PC-9 (cell line): ENCODE measurements around the gene CEP135. TPM values are rescaled to one million over a fixed set of nuclear protein-coding genes. Genes with fewer than 3 reads are reported as not detected.

Source experiments
- BruUV-seq: library from RNA; stranded (reverse); fragments of 400-500 nt; replicated peaks from 2 replicates; lab custom pipeline; 2021; lab: Mats Ljungman, UMichigan
- CTCF ChIA-PET: fragments of 300-600 bp; sonication (Branson Sonifier 250); formaldehyde crosslinking; loops from one replicate; lab custom pipeline; 2022; ENCODE audit warnings: antibody characterized with exemption; lab: Charles Lee
- POLR2A ChIA-PET: fragments of 300-600 bp; sonication (Branson Sonifier 250); formaldehyde crosslinking; loops from one replicate; lab custom pipeline; 2022; ENCODE audit warnings: antibody characterized with exemption; ENCODE audit not compliant: unreplicated experiment; lab: Charles Lee
- DNase-seq, 2 experiments: peaks; one replicate each; pipeline versions ENCODE4 v3.0.0 to v3.0.0-alpha.2; 2015 to 2022; ENCODE audit warnings: mixed read lengths in 1 of 2
- H2AFZ ChIP-seq: fragments of 200-600 bp; sonication (generic); 2 replicates; pipeline ENCODE4 v1.8.1; 2017; ENCODE audit warnings: antibody characterized with exemption
- H3F3A ChIP-seq: fragments of 200-600 bp; sonication (generic); 2 replicates; pipeline ENCODE4 v1.8.1; 2017; ENCODE audit warnings: antibody characterized with exemption, mild to moderate bottlenecking, low read depth; ENCODE audit not compliant: insufficient read depth
- H3K27ac ChIP-seq: fragments of 200-600 bp; sonication (generic); 2 replicates; pipeline ENCODE4 v1.6.1; 2016; ENCODE audit warnings: mixed run types
- H3K27me3 ChIP-seq: fragments of 200-600 bp; sonication (generic); 2 replicates; pipeline ENCODE4 v1.6.1; 2016; ENCODE audit warnings: low read depth, mixed run types; ENCODE audit not compliant: insufficient read depth
- H3K36me3 ChIP-seq: fragments of 200-600 bp; sonication (generic); 2 replicates; pipeline ENCODE4 v1.6.1; 2016; ENCODE audit warnings: low read depth, mixed run types
- H3K4me1 ChIP-seq: fragments of 200-600 bp; sonication (generic); replicated peaks from 2 replicates; pipeline ENCODE4 v1.6.1; 2016; ENCODE audit warnings: mixed run types; ENCODE audit not compliant: insufficient read depth
- H3K4me2 ChIP-seq: fragments of 200-600 bp; sonication (generic); 2 replicates; pipeline ENCODE4 v1.6.1; 2017; ENCODE audit warnings: mixed run types
- H3K4me3 ChIP-seq: fragments of 200-600 bp; sonication (generic); 2 replicates; pipeline ENCODE4 v1.6.1; 2016; ENCODE audit warnings: mixed run types
- H3K79me2 ChIP-seq: fragments of 200-600 bp; sonication (generic); 2 replicates; pipeline ENCODE4 v1.6.1; 2017; ENCODE audit warnings: low read depth, mixed run types
- H3K9me2 ChIP-seq: fragments of 200-600 bp; sonication (generic); 2 replicates; pipeline ENCODE4 v1.8.1; 2017; ENCODE audit warnings: mild to moderate bottlenecking; ENCODE audit not compliant: insufficient read depth
- H3K9me3 ChIP-seq: fragments of 200-600 bp; sonication (generic); 2 replicates; pipeline ENCODE4 v1.8.1; 2016; ENCODE audit warnings: low read depth; ENCODE audit not compliant: insufficient read depth
- H4K20me1 ChIP-seq: fragments of 200-600 bp; sonication (generic); 2 replicates; pipeline ENCODE4 v1.8.1; 2017; ENCODE audit not compliant: insufficient read depth
- EZH2 ChIP-seq: fragments of 200-600 bp; sonication (generic); IDR thresholded peaks from 2 replicates; pipeline ENCODE4 v1.8.0; 2017; ENCODE audit warnings: antibody characterized with exemption, low read depth
- intact Hi-C: fragments of 100-400 bp; cut with micrococcal nuclease; formaldehyde crosslinking; loops from one replicate; pipeline ENCODE4 v1.10.0; 2022; ENCODE audit not compliant: unreplicated experiment
- total RNA-seq: library from RNA; stranded (reverse); gene quantifications from 2 replicates; pipeline ENCODE4 v1.2.3, GENCODE V29; 2021
- TF ChIP-seq, protein P1 (sequence below): fragments of 200-600 bp; sonication (generic); conservative IDR thresholded peaks from 2 replicates; pipeline ENCODE4 v1.6.1; 2017; ENCODE audit warnings: mixed run types, antibody characterized with exemption, mild to moderate bottlenecking, moderate library complexity

The CEP135 gene
- total RNA-seq, 1 experiment from 2014 or later, result 8.8 TPM

DNA sequence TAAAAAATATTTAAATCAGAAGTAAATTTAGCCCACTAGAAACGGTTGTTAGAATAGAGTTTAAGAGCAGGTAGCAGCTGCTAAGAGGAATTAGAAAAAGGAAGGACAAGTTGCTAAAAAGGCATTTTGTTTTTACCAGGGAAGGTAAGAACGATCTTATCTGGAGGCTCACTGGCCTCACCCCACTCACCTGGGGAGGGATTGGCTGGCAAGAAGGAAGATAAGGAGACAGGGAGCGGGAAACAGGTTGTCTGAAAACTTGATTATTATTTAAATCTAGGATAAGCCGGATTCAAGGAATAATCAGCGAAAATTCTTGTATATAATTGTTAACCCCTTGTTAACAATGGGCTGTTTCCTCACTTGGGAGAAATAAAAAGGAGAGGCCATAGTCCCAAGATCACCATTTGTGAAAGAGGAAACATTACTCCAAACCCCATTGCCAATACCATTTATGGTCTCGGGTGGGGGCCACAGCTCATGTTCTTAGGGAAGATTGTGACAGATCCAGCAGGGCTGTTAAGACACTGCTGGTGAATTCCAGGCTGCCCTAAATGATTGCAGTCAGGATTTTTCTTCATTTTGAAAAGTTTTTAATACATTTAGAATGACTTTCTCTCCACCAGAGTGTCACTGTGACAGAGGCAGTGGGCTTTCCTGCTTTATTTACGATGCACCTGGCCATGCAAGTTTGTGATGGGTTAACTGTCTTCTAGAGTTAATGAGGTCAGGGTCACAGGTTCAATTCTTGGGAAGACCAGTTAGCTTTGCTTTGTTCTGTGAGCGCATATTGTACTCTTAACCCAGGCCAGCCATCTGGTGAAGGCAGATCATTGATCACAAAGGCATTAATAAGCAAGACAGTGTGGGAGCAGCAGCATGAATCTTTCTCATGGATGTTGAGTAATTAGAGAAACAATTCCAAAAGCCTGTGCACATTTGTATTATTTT is 106.6 kb downstream of the CEP135 start:
- no peak for DNase-seq
- H2AFZ ChIP-seq, result no peak overlapping the region
- H3K4me2 ChIP-seq, result no peak overlapping the region
- H3K9me2 ChIP-seq, result no peaks in the 10 kb centered on the region
- no peaks in the 10 kb centered on the region for H3K4me1 ChIP-seq
- ChIA-PET CTCF (no interaction called here), POLR2A (no interaction called here)
- H3K79me2 ChIP-seq, result no peaks in the 10 kb centered on the region
- H4K20me1 ChIP-seq, result no peaks in the 10 kb centered on the region
- H3K4me3 ChIP-seq, result no peak overlapping the region
- H3K36me3 ChIP-seq, result no peaks in the 10 kb centered on the region
- no TSS peak for BruUV-seq
- no peaks in the 10 kb centered on the region for H3K9me3 ChIP-seq
- no peaks in the 10 kb centered on the region for H3F3A ChIP-seq
- intact Hi-C loops, result no loop called here
- H3K27ac ChIP-seq, result no peak overlapping the region
- TF ChIP-seq, protein P1, sequence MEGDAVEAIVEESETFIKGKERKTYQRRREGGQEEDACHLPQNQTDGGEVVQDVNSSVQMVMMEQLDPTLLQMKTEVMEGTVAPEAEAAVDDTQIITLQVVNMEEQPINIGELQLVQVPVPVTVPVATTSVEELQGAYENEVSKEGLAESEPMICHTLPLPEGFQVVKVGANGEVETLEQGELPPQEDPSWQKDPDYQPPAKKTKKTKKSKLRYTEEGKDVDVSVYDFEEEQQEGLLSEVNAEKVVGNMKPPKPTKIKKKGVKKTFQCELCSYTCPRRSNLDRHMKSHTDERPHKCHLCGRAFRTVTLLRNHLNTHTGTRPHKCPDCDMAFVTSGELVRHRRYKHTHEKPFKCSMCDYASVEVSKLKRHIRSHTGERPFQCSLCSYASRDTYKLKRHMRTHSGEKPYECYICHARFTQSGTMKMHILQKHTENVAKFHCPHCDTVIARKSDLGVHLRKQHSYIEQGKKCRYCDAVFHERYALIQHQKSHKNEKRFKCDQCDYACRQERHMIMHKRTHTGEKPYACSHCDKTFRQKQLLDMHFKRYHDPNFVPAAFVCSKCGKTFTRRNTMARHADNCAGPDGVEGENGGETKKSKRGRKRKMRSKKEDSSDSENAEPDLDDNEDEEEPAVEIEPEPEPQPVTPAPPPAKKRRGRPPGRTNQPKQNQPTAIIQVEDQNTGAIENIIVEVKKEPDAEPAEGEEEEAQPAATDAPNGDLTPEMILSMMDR, result no peak
- TF ChIP-seq EZH2, result no peak
- no peaks in the 10 kb centered on the region; the same call in 1 of the 2 replicates for H3K27me3 ChIP-seq

- intact Hi-C loops, result no loop called here
- Histone ChIP-seq H3K4me1 (no peaks in the 10 kb centered on the region), H3K27me3 (no peaks in the 10 kb centered on the region), H3F3A (no peaks in the 10 kb centered on the region), H3K9me3 (no peaks in the 10 kb centered on the region), H3K9me2 (no peaks in the 10 kb centered on the region), H3K79me2 (no peaks in the 10 kb centered on the region), H4K20me1 (no peaks in the 10 kb centered on the region), H3K36me3 (no peaks in the 10 kb centered on the region), H2AFZ (no peak overlapping the region), H3K4me3 (no peak overlapping the region), H3K27ac (no peak overlapping the region), H3K4me2 (no peak overlapping the region)
- no TSS peak for BruUV-seq
- CTCF ChIA-PET, result no interaction called here
- POLR2A ChIA-PET, result no interaction called here
- DNase-seq, result no peak
- TF ChIP-seq, protein P1, result no peak
- no peak for TF ChIP-seq EZH2
Observed at GRCh38 chr4:56055991-56056390, 107.2 kb downstream of the CEP135 start.

- ChIA-PET POLR2A (no interaction called here), CTCF (no interaction called here)
- intact Hi-C loops, result no loop called here
- H3K4me1 ChIP-seq, result no peaks in the 10 kb centered on the region
- no peaks in the 10 kb centered on the region for H3K9me3 ChIP-seq
- DNase-seq, result no peak
- no peaks in the 10 kb centered on the region for H4K20me1 ChIP-seq
- H3K9me2 ChIP-seq, result no peaks in the 10 kb centered on the region
- no peak overlapping the region for H3K4me3 ChIP-seq
- H2AFZ ChIP-seq, result no peak overlapping the region
- no peak overlapping the region for H3K27ac ChIP-seq
- no TSS peak for BruUV-seq
- no peaks in the 10 kb centered on the region for H3K36me3 ChIP-seq
- H3F3A ChIP-seq, result no peaks in the 10 kb centered on the region
- H3K4me2 ChIP-seq, result no peak overlapping the region
- TF ChIP-seq, protein P1, result no peak
- no peak for TF ChIP-seq EZH2
- no peaks in the 10 kb centered on the region for H3K79me2 ChIP-seq
- no peaks in the 10 kb centered on the region for H3K27me3 ChIP-seq
Observed at GRCh38 chr4:56058555-56058954, 109.8 kb downstream of the CEP135 start.
